ENCODE data around the gene CRABP2. TPM values are rescaled to one million over a fixed set of nuclear protein-coding genes. Genes with fewer than 3 reads are reported as not detected.

The CRABP2 gene
- total RNA-seq, 1 donor from 2014 or later: 72.5 TPM

GRCh38 chr1:156667968-156668709 is 37.2 kb downstream of the CRABP2 start:
- no peak for DNase-seq

GRCh38 chr1:156667610-156667967 is 37.8 kb downstream of the CRABP2 start:
- peak; percentile 87 for DNase-seq

GRCh38 chr1:156666862-156667609 is 38.3 kb downstream of the CRABP2 start:
- no peak for DNase-seq

GRCh38 chr1:156665539-156665938 is 39.8 kb downstream of the CRABP2 start:
- DNase-seq: no peak

GRCh38 chr1:156664767-156665411 is 40.5 kb downstream of the CRABP2 start:
- DNase-seq: no peak

- peak; percentile 7 for DNase-seq
Observed at GRCh38 chr1:156664046-156664766, 41.2 kb downstream of the CRABP2 start.

- peak; percentile 30 for DNase-seq
Observed at GRCh38 chr1:156663178-156663577, 42.2 kb downstream of the CRABP2 start.

- no peak for DNase-seq
Observed at GRCh38 chr1:156662800-156663055, 42.7 kb downstream of the CRABP2 start.

- DNase-seq: no peak
Observed at GRCh38 chr1:156662005-156662799, 43.2 kb downstream of the CRABP2 start.

- DNase-seq: no peak
Observed at GRCh38 chr1:156660752-156661112, 44.7 kb downstream of the CRABP2 start.

- peak; percentile 95 for DNase-seq
Observed at GRCh38 chr1:156659988-156660751, 45.2 kb downstream of the CRABP2 start.

GRCh38 chr1:156659661-156659987 is 45.8 kb downstream of the CRABP2 start:
- peak; percentile 43 for DNase-seq

GRCh38 chr1:156658945-156659574 is 46.3 kb downstream of the CRABP2 start:
- no peak for DNase-seq

- DNase-seq: no peak
Observed at GRCh38 chr1:156658496-156658895, 46.9 kb downstream of the CRABP2 start.

GRCh38 chr1:156657741-156658319 is 47.6 kb downstream of the CRABP2 start:
- no peak for DNase-seq

- DNase-seq: peak; percentile 74
Observed at GRCh38 chr1:156656806-156657740, 48.3 kb downstream of the CRABP2 start.

GRCh38 chr1:156655904-156656516 is 49.4 kb downstream of the CRABP2 start:
- DNase-seq: no peak

GRCh38 chr1:156655151-156655903 is 50.1 kb downstream of the CRABP2 start:
- no peak for DNase-seq

Data from skin of body (tissue), 2 donors.